HG03175 (cell line): Measurements from ENCODE around the gene MRPL36.
"Not testable (repeated sequence)": the region's sequence is repeated elsewhere in the genome, so short reads cannot be mapped to it uniquely, and the experiment has no call there.

Experiments
- ATAC-seq: cut with Tn5 transposase; IDR thresholded peaks from one replicate; pipeline ENCODE4 v1.9.1; 2021; ENCODE audit warnings: mild to moderate bottlenecking, moderate library complexity; ENCODE audit not compliant: unreplicated experiment

Gene MRPL36

DNA sequence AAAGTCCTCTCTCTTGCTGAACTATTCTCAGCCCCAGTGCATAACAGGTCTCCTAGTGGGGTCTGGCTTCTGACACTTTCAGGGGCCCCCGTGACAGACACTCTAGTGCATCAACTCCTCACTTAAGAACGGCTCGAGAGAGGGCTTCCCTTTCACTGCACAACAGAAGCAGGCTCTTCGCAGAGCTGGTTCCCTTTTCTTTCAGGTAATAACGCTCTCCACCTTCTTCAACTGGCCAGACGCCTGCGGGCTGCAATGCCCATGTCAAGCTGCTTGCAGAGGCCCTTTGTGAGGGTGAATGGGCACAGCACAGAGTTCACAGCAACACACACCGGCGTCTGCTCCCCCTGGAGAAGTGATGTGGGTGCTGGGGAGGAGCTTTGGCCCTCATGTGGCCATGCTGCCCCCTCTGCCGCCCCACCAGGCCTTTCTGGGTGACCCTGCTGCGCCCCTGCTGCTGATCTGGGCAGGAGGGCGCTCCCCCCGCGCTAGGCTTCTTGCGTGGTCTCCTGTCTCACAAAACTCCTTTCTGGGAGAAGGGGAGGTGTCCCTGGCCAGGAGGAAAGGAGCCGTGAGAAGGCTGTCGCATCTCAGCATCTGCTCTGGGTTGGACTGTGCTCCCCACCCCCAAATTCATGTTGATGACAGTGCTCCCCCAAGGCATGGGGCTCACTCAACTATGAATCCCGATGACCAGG lies 2.4 kb downstream of the MRPL36 start:
- no peak for ATAC-seq

DNA sequence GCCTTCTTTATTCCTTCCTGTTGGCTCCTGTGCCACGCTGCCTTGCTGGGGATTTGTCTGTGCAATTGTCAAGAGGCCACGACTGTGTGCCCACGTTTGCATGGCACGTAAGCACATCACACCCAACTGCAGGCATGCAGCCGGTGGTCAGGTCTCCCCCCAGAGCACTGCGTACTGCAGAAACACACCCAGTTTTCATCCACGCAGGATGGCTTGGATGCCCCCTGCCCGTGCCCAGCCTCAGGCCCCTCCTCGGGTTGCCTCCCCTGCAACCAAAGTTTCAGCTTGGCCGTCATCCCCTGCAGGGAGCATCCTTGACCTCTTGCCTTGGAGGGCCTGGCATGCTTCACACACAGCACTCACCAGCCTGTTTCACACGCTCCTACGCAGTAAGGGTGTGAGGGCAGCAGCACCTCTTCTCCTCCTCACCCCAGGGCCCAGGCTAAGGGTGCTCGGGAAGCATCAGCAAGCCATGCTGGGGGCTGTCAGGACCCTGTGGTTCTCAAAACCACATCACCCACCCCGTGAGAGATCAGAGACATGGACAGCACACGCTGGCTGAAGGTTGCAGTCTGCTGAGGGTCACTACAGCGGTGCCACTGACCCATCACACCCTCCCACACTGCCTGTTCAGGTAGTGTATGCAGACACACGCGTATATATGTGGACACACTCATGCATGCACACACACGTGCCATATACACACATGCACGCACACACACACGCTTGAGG lies 3.1 kb downstream of the MRPL36 start:
- ATAC-seq = no peak

DNA sequence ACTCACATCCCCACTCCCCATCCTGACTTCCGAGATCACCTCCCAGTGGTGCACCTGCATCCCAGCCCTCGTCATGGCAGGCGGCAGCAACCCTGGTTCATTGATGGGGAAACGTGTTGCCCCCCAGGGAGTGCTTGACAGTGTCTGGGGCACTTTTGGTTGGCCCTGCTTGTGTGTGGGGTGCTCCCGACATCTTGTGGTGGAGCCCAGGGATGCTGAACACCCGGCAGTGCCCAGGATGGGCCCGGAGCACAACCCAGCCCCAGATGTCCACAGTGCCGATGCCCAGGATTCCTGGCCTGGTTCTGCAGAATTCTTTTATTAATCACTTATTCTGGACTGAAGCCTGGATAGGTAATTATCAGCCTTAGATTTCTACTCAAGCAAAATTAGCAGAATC lies 3.7 kb downstream of the MRPL36 start:
- no peak for ATAC-seq

DNA sequence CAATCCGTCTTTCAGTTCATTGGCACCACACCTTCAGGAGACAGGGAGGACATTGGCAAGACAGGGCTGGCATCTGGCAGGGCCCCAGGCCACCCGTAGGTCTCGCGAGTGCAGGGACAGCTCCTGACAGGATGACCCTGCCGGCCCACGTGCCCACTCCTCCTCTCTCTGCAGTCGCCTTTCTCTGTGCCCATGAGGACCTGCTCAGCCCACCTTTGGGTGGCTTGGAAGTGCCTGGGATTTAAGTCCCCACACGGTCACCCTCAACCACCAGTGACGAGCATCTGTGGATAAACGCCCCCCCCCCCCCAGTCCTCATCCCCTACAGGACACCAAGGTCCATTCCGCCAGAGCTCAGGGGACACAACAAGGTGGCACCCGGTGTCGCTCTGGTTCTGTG lies 4.1 kb downstream of the MRPL36 start:
- ATAC-seq = no peak

DNA sequence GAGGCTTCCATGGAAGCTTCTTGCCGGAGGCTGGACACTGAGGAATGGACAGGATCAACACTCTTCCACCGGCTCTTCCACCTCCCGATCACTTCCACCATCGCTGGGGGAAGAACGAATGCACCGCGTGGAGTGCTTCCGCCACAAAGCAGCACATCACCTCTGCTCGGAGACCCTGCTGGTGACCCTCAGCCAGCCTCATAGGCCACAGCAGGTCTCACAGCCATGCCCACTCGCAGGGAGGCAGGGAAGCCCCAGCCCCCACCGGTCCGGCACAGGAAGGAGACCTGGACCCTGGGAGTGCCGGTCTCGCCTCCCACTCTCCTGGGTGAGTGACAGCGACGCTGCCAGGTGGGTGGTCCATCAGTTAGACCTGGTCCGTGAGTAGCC lies 4.7 kb downstream of the MRPL36 start:
- ATAC-seq = no peak

DNA sequence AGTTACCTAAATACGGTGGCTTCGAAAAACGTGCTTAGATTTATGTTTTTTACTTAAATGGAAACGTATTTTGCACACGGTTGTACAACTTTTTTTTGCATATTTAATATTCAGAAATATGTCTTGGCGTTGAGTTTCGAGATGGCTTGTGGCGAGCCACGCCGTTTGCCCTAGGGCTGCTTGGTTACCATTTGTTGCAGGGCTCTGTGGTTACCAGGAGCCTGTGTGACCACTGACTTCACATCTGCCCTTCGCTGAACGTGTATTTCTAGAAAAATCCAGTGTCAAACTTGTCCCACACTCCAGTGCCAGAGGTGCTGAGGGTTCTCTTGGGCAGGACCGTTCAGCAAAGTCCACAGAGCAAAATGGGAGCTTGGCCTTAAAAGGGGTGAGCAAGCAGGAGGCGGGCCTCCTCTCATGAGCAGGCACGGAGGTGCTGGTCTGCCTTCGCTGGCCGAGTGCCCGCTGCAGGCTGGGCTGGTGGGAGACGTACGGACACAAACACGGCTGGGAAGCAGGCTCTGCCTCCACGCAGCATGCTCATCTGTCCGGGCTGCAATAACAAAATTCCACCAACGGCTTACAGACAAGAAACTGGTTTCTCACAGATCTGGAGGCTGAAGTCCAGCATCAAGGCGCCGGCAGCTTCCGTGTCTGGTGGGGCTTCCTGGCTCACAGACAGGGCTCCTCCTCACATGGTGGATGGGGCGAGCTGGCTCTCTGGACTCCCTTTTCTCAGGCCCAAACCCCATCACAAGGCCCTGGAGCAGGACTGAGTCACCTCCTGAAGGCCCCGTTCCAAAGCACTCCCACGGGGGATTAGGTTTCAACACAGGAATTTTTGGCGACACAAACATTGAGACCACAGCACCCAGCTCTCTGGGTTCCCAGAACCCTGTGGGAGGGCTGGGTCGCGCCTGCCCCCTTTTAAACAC lies 5.4 kb downstream of the MRPL36 start:
- ATAC-seq = no peak

DNA sequence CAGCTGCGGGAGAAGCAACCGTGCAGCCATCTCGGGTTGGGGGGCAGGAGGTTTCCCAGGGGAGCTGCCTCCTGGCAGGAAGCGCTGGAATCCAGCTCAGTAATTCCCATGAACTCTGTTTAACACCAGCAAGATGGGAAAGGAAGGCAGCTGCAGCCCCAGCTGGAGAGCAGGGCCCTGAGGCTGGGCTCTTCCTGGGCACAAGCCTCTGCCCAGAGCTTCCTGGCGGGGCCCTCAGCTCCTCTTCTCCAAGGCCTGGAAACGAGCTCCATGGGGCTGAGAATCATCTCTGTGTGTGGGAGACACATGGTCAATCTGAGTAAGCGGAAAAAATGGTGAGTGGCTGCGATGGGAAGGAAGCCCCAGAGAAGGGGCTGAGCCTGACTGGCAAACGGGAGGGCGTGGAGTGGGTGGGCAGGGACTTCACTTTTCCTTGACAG lies 6.3 kb downstream of the MRPL36 start:
- ATAC-seq = no peak

DNA sequence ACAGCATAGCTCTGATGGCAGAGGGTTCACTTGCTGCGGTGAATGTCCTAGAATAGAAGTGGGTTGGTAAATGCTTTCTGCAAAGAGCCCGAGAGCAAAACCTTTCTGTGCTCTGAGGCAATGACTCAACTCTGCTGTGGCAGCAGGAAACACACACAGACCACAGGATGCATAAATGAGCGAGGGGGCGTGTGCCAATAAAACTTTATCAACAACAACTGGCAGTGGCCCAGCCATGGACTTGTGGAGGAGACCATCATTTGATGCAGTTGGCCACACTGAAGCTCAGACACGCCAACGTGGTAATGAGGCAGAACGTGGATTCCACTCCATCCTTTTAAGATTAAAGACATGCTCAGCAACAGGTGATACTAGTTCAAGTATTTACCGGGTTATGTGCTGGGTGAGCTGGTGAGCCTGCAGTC lies 6.8 kb downstream of the MRPL36 start:
- peak; percentile 97 for ATAC-seq

DNA sequence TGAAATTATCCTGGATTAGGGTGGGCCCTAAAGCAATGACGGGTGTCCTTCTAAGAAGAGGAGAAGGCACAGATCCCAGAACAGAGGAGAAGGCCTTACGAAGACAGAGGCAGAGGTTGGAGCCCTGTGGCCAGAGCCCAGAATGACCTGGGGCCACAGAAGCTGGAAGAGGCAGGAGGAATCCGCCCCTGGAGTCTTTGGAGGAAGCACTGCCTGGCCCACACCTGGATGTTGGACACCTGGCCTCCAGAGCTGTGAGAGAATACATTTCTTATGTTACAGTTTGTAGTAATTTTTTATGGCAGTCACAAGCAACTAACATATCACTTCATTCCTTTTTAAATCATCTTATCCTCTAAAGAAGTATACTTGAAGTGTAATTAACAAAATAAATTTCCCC lies 8.5 kb downstream of the MRPL36 start:
- ATAC-seq = no peak

DNA sequence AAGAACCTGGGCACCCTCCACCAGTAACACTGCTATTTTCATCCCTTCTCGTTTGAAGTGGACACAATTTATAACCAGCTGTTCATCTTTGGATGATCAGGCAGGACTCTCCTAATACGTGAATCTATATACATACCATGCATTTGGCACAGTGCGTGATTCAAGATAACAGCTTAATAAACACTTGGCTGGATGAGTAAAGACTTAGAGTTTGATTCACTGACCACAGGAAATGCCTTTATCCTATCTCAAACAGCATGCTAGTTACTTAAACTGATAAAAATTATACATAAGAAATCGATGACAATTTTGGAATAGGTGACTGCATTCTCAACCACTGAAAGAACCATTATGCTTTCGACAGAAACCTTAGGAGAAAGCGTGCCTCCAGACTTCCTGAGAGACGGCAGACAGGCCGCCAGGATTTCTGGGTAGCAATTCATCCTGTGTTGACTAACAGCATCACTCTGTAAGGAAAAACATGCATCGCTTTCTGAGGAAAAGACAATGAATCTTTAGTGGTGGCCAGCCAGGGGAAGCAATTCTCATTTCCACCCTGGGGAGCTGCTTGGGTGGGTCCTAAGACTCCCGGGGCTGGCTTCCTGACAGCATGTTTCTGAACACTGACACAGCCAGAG lies 9.7 kb downstream of the MRPL36 start:
- no peak for ATAC-seq

DNA sequence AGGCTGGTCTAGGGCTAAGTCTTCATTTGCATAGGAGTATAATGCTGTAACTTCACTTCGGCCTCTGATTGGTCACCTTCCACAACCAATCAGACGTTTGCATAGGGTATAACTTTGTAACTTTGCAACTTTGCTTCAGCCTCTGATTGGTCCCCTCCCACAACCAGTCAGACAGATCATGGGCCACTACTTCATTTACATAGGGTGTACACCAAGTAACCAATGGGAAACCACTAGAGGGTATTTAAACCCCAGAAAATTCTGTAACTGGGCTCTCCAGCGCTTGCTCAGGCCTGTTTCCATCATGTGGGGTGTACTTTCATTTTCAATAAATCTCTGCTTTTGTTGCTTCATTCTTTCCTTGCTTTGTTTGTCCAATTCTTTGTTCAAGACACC lies 10.2 kb downstream of the MRPL36 start:
- ATAC-seq = not testable (repeated sequence)

DNA sequence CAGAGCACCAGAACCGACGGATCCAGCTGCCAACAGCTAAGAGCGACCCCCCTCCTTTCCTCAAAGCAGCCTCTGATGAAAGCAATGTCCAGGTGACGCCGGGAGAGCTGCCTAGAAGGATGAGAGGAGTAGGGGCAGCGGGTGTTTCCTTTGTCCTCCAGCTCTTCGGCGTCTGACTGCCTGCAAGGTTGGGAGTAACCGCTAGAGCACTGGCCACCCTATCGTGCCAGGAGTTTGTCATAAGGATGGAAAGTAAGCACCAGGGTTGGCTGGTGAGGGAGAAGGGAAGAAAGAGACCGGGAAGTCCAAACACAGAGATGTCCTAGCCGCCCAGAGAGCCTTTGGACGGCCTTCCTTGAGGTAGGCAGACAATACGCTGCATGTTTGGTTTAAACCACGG lies 10.8 kb downstream of the MRPL36 start:
- ATAC-seq = no peak

DNA sequence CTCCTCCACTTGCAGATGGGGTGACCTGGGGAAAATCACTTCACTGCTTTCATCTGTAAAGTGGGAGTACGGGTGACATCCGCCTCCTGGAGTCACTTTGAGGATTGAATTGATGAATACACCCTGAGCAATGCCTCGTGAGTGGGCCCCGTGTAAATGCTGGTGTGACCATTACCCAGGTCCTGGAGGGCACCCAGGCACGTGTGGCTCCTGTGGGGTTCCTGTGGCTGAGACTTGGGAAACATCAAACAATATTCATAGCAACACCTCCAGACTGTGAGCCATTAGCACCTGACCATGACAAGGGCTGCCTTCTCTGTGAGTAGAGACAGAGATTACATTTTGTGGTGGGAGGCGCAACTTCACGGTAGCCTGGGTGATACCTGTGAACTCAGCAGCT lies 11.4 kb downstream of the MRPL36 start:
- ATAC-seq = no peak

DNA sequence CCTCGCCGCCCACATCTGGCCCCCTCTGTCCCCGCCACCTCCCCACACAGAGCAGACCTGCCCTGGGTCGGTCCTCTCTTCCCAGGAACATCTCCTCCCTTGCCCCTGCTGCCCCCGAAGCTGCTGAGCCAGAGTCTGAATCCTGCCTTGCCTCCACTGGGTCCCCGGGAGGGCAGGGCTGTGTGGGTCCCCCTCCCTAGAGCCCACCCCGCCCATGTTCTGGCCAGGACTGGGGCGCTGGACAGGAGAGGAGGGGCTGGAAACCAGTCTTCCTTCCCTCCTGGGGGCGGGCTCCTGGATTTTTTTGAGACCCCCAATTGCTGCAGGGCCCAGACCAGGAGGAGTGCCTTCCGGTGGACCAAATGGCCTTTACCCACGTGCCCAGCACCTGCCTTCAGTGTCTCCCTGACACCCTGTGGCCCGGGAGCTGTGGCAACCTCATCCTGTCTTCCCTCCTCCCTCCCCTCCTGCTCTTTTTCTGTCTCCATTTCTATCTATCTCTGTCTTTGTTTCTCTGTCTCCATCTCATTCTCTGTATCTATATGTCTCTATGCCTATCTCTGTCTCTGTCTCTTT lies 12.1 kb downstream of the MRPL36 start:
- no peak for ATAC-seq

DNA sequence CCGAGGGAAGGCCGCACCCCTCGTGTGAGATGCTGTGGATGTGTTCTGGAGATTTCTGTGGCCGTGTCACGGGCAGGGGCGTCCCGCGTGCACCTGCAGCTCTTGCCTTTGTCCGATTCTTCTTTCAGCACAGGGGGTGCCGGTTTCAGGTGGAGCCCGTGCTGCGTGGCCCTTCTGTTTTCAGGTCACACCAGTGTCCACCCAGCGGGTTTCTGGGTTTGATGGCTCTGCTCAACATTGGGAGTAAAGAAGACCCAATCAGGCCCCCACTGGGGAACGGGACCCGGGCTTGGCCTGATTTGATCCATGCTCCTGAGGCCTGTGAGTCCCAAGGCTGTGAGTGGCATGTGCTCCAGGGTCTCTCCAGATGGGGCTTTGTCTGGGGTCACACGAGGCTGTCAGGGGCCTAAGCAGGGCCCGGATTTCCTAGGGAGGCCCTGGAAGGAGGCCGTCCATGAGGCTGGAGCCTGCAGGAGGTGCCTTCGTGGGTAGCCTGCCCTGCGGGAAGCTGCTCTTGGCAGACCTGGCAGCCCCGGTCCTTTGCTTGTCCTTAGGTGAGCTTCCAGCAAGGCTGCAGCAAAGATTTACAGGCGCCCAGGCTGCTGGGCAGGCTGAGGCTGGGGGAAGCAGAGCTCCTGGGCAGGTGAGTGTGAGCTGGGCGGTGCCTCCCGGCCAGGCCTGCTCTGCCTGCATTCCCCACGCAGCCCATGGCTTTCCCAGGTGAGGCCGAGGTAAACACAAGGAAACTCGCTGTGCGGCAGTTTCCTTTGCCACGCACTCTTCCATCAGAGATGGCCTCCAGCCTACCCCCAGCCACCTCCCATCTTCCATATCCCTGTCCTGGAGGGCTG lies 12.8 kb downstream of the MRPL36 start:
- ATAC-seq = no peak

DNA sequence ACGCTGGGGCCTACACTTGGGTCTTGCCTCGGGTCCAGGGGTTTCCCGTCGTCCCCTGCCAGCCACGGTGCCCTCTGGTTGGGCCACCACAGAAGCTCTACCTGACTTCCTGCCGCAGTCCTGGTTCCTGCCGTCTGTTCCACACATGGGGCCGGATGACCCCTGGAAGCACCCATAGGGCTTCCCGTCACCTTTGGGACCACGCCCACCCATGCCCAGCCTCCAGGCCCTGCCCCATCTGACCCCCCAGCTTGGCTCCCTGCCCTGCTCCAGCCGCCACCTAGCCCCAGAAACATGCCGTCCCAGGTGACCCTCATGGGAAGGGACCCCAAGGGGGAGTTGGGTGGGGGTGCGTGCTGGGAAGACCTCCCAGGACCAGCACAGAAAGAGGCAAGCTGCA lies 13.7 kb downstream of the MRPL36 start:
- ATAC-seq = no peak

DNA sequence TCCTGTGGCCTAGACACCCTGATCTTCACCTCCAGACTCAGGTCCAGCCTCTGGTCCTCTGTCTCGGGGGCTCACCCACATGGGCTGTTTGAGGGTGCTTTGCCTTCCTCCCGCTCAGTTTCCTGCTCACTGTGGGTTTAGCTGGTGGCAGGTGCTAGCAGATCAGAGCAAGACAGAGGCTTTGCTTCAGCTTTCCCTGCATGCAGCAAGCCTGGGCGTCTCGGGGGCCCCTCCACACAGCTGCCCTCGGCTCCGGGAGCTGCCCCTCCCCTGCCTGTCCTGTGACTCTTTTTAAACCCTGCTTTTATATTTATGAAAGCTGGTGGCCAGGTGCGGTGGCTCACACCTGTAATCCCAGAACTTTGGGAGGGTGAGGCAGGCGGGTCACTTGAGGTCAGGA lies 14.6 kb downstream of the MRPL36 start:
- no peak for ATAC-seq

DNA sequence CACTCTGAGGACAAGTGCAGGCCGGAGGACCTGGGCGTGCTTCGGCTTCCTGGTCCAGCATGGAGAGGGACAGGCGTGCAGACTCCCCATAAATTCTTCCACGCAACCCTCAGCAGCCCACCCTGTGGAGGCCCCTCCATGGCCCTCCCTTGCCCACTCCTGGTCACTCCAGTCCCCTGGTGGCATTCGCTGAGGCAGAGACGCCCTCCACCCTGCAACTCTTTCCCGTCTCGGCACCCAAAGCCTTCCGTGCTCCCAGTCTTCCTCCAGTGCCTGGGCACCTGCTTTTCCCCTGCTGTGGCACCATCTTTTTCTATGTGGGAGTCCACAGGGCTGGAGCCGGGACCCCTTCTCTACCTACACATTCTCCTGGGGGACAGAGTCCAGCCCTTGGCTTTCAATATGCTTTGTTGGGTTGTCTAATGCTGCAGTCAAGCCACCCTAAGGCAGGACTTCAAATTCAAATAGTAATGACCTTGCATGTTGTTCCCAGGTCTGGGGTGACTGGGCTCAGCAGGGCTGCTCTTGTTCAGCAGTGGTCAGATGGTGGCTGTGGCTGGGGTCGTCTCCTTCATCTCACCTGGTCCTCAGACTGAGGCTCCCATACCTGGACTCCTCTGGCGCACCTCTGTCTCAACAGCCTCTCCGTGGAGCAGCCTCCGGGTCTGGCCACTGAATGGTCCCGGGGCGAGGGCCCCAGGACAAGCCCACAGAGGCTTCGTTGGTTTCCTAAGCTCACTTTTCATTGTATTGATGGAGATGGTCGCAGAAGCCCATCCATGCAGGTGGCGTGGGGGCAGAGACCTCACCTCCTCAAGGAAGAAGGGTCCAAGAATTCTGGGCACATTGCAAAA lies 15.2 kb downstream of the MRPL36 start:
- no peak for ATAC-seq

DNA sequence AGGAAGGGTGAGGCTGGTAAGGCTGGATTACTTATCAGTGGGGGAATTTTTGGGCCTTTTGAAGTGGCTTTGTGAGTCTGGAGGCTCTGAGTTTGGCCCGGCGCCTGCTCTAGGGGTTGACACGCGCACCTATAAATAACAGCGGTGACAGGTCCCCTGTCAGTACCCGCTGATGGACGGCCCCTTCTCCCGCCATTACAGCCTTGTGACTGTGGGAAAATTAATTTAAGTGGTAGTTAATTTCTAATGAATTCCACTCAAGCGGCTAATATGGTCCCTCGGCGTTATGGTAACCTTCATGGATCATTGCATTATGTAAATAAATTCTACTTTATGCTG lies 16.5 kb downstream of the MRPL36 start:
- ATAC-seq = peak; percentile 81
